GM12801 (cell line): Measurements from ENCODE around the gene IL19.

ENCODE experiments used
- CTCF ChIP-seq: IDR thresholded peaks from one replicate; pipeline ENCODE4 v1.5.1; 2011; ENCODE audit warnings: control low read depth; ENCODE audit not compliant: insufficient read length; ENCODE audit errors: extremely low read depth

IL19 gene

GRCh38 chr1:206872139-206872538 is 101.6 kb downstream of the IL19 start:
- no peak for TF ChIP-seq CTCF

GRCh38 chr1:206873603-206874188 is 103.1 kb downstream of the IL19 start:
- TF ChIP-seq CTCF: no peak

- no peak for TF ChIP-seq CTCF
These were observed 105.3 kb downstream of the IL19 start for GRCh38 chr1:206875752-206876377.

- TF ChIP-seq CTCF: no peak
These were observed 107.9 kb downstream of the IL19 start for GRCh38 chr1:206878456-206878855.

GRCh38 chr1:206880314-206880713 is 109.7 kb downstream of the IL19 start:
- no peak for TF ChIP-seq CTCF

- no peak for TF ChIP-seq CTCF
These were observed 112.0 kb downstream of the IL19 start for GRCh38 chr1:206882555-206882954.

GRCh38 chr1:206883160-206883559 is 112.6 kb downstream of the IL19 start:
- no peak for TF ChIP-seq CTCF
